Measurements from ENCODE around the gene GLE1. TPM values are rescaled to one million over a fixed set of nuclear protein-coding genes. Genes with fewer than 3 reads are reported as not detected.

The GLE1 gene
- total RNA-seq, 1 experiment from 2014 or later, result 36.6 TPM

DNA sequence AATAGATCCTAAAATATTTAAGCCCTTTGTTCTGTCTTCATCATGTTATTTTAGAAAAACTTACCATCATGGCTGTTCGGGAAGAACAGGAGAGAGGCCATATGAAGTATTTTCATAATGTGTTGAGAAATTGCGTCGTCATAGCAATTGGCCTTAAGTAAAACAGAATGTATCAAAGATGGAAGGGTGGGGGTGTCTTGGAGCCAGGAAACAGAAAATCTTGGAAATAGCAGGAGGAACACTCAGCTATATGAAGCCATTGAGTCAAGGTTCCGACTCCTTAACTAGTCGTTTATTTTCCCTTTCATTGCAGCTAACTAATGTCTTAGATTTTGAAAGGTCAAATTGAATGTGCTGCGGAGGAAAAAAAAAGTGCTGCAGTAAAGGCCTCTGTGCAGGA lies 49.2 kb downstream of the GLE1 start:
- Histone ChIP-seq H3K9me2 (ENCODE audit: insufficient read depth) (no peaks in the 10 kb centered on the region), H4K20me1 (ENCODE audit: insufficient read depth) (peaks cover 10% of the 10 kb centered on the region; the same call in 1 of the 2 replicates), H2AFZ (ENCODE audit: low read depth, low read length, poor library complexity, severe bottlenecking) (no peak overlapping the region), H3K36me3 (ENCODE audit: control insufficient read depth in 1 of 2, insufficient read depth in 2 of 2, low read length in 2 of 2) (no peaks in the 10 kb centered on the region; a peak in 1 of 4 replicates), H3K9ac (ENCODE audit: low read length) (peak overlapping the region; percentile 83; the same call in 1 of the 2 replicates), H3K27ac (ENCODE audit: low read depth, low read length) (no peak overlapping the region), H3K4me2 (ENCODE audit: low read length) (peak overlapping the region; percentile 88), H3K4me3 (replicated peaks in 1 of 2; ENCODE audit: low read depth in 1 of 2, low read length in 2 of 2) (peak overlapping the region; percentile 47 to 93), H3K27me3 (ENCODE audit: insufficient read depth, low read length) (no peaks in the 10 kb centered on the region), H3K9me3 (ENCODE audit: control insufficient read depth in 1 of 2, insufficient read depth in 1 of 2, low read depth in 1 of 2, low read length in 2 of 2) (no peaks in the 10 kb centered on the region), H3K79me2 (ENCODE audit: insufficient read depth, low read length) (peaks cover 58% of the 10 kb centered on the region), H3K4me1 (ENCODE audit: control insufficient read depth in 1 of 2, insufficient read depth in 2 of 2, low read length in 2 of 2) (peaks cover 43 to 63% of the 10 kb centered on the region in 2 experiments)
- ChIA-PET RAD21 (ENCODE audit: low non-redundant PET in 1 of 2, low total read pairs in 2 of 2, uncharacterized antibody in 2 of 2, unreplicated experiment in 2 of 2) (no interaction called here), POLR2A (interaction anchor here (0.8 to 2.5 kb wide), 6 partner anchors 9 to 49 kb away, joined by 3 to 6 read pairs (median 4); partner anchors contain the start of gene GLE1), CTCF (no interaction called here)
- TSS peak; percentile 65 for BruUV-seq (replicated peaks)
- TF ChIP-seq FOSL1 (IDR thresholded peaks at IDR 0.05; ENCODE audit: low read depth) (0 out of 2 replicates have a peak, but pooled peaks have one; percentile 1), POLR2AphosphoS5 (IDR thresholded peaks at IDR 0.05; ENCODE audit: low read depth, low read length) (no peak), RAD21 (IDR thresholded peaks at IDR 0.05; ENCODE audit: low read depth) (no peak), CEBPB (IDR thresholded peaks at IDR 0.05; ENCODE audit: low read depth) (no peak)
- intact Hi-C loops (cut with micrococcal nuclease), result loop anchor here (5.0 to 10.0 kb wide), 3 partner anchors 46 to 259 kb away; partner anchors contain the start of gene ODF2
- no peak for DNase-seq (ENCODE audit: low read depth, low spot score)
- no peak for ATAC-seq

DNA sequence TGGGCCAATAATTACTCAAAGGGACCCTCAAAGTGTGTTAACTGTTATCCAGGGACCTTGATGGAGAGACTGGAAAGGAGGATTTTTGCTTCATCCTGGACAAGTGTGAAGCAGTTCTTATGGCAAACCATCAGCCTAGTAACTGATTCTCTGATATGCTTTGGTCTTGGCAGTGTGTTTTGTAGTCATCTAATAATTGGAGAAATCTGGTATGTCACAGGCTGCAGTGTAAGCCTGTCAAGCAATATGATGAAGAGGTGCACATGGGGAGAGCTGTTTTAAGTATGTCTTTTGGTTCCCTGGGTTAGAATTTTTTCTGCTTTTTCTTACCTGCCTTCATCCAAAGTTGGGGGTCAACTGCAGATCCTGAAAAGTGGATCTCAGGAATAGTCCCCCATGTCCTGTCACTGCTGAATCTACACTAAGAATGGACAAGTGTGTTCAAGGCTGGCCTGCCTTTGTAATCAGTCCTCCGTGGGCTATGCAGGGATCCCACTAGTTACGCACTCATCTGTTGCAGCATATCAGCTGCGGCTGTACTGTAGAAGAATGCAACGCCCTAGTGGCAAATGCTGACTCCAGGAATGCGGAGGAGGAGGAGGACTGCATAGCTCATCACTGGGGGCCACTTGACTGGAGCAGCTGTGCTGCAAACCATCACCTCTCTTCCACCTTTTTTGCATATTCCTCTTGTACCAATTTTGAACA lies 49.8 kb downstream of the GLE1 start:
- ChIA-PET POLR2A (interaction anchor here (0.8 to 2.5 kb wide), 8 partner anchors 9 to 49 kb away, joined by 3 to 6 read pairs (median 4); partner anchors contain the start of gene GLE1), RAD21 (ENCODE audit: low non-redundant PET in 1 of 2, low total read pairs in 2 of 2, uncharacterized antibody in 2 of 2, unreplicated experiment in 2 of 2) (no interaction called here), CTCF (interaction anchor here (1.9 kb wide), 1 partner anchor 116 kb away, joined by 7 read pairs; no protein-coding TSS in a partner anchor)
- DNase-seq (ENCODE audit: low read depth, low spot score), result peak; percentile 35
- no TSS peak for BruUV-seq (replicated peaks)
- intact Hi-C loops (cut with micrococcal nuclease), result loop anchor here (5.0 to 10.0 kb wide), 3 partner anchors 47 to 260 kb away; partner anchors contain the start of gene ODF2
- ATAC-seq, result peak; percentile 42
- H3K4me3 ChIP-seq (replicated peaks in 1 of 2; ENCODE audit: low read depth in 1 of 2, low read length in 2 of 2), result peak overlapping the region; percentile 2 to 93
- H3K79me2 ChIP-seq (ENCODE audit: insufficient read depth, low read length), result peaks cover 64% of the 10 kb centered on the region
- H3K9me3 ChIP-seq (ENCODE audit: control insufficient read depth in 1 of 2, insufficient read depth in 1 of 2, low read depth in 1 of 2, low read length in 2 of 2), result no peaks in the 10 kb centered on the region
- H3K4me1 ChIP-seq (ENCODE audit: control insufficient read depth in 1 of 2, insufficient read depth in 2 of 2, low read length in 2 of 2), result peaks cover 49 to 69% of the 10 kb centered on the region in 2 experiments
- H3K9ac ChIP-seq (ENCODE audit: low read length), result peak overlapping the region; percentile 83
- no peaks in the 10 kb centered on the region for H3K9me2 ChIP-seq (ENCODE audit: insufficient read depth)
- peak overlapping the region; percentile 88 for H3K4me2 ChIP-seq (ENCODE audit: low read length)
- no peak overlapping the region for H2AFZ ChIP-seq (ENCODE audit: low read depth, low read length, poor library complexity, severe bottlenecking)
- H3K27me3 ChIP-seq (ENCODE audit: insufficient read depth, low read length), result no peaks in the 10 kb centered on the region
- H4K20me1 ChIP-seq (ENCODE audit: insufficient read depth), result peaks cover 10% of the 10 kb centered on the region; the same call in 1 of the 2 replicates
- H3K36me3 ChIP-seq (ENCODE audit: control insufficient read depth in 1 of 2, insufficient read depth in 2 of 2, low read length in 2 of 2), result no peaks in the 10 kb centered on the region; a peak in 1 of 4 replicates
- peak overlapping the region; percentile 44; the same call in 1 of the 2 replicates for H3K27ac ChIP-seq (ENCODE audit: low read depth, low read length)
- TF ChIP-seq EGR1 (IDR thresholded peaks at IDR 0.05; ENCODE audit: low read depth), result peak; percentile 57; the same call in 1 of the 2 replicates
- no peak; the same call in 1 of the 2 replicates for TF ChIP-seq SP1 (IDR thresholded peaks at IDR 0.05; ENCODE audit: low read depth)
- peak; percentile 6; the same call in 1 of the 2 replicates for TF ChIP-seq POLR2AphosphoS5 (IDR thresholded peaks at IDR 0.05; ENCODE audit: low read depth, low read length)
- TF ChIP-seq FOSL1 (IDR thresholded peaks at IDR 0.05; ENCODE audit: low read depth), result no peak
